Ishikawa (cell line): Measurements from ENCODE around the gene MAP1B.

Experiments
- CEBPB ChIP-seq: IDR thresholded peaks from 2 replicates; pipeline ENCODE4 v1.6.1; 2012
- CREB1 ChIP-seq: IDR thresholded peaks from 2 replicates; pipeline ENCODE4 v1.6.1; 2012; ENCODE audit warnings: low read depth
- EGR1 ChIP-seq: IDR thresholded peaks from 2 replicates; pipeline ENCODE4 v1.6.1; 2012
- EP300 ChIP-seq: IDR thresholded peaks from 2 replicates; pipeline ENCODE4 v1.6.1; 2012; ENCODE audit warnings: borderline replicate concordance
- NFIC ChIP-seq: IDR thresholded peaks from 2 replicates; pipeline ENCODE4 v1.6.1; 2012
- RAD21 ChIP-seq: IDR thresholded peaks from 2 replicates; pipeline ENCODE4 v1.6.1; 2012; ENCODE audit warnings: low read depth
- TCF12 ChIP-seq: IDR thresholded peaks from 2 replicates; pipeline ENCODE4 v1.6.1; 2012; ENCODE audit warnings: low read depth
- TEAD4 ChIP-seq: IDR thresholded peaks from 2 replicates; pipeline ENCODE4 v1.6.1; 2012
- YY1 ChIP-seq: IDR thresholded peaks from 2 replicates; pipeline ENCODE4 v1.6.1; 2012; ENCODE audit warnings: low read depth
- ZBTB7A ChIP-seq: IDR thresholded peaks from 2 replicates; pipeline ENCODE4 v1.6.1; 2012; ENCODE audit warnings: low read depth
- TF ChIP-seq, protein P1 (sequence below): IDR thresholded peaks from 2 replicates; pipeline ENCODE4 v1.6.1; 2012
- TF ChIP-seq, protein P2 (sequence below): IDR thresholded peaks from 2 replicates; pipeline ENCODE4 v1.6.1; 2012; ENCODE audit warnings: low read depth, mild to moderate bottlenecking
- TF ChIP-seq, protein P3 (sequence below): IDR thresholded peaks from 2 replicates; pipeline ENCODE4 v1.6.1; 2012

Gene MAP1B

DNA sequence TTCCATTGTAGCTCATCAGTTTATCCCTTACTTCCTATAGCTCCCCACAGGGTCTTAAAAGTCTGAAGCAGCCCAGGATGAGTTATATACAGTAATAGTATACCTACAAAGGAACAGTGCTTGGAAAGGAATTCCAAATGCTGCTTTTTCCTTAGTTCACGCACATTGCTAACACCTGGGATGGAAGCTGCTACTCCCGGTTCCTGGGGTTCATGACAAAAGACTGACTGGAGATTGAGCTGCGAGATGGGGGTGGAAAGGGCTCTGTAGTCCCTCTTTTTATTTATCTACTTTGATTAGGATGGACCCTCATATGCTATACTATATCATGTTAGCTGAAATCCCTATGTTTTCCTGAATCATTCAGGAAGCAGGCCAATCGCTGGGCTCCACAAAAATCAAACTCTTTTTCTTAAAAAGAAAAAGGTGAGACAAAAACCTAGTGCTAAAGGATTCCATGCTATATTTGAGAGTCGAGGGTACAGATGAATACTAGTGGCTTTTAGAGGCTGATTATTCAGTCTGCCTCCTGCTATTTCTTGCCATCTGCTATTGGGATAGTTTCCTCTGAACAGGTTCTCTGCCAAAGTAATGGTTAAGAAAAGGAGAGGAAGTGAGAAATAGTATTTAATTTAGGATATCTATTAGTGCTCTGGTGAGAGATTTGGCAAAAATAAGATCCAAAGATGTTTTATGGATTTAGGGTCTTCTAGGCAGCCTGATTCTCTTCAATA is 131.6 kb downstream of the MAP1B start:
- no peak for TF ChIP-seq NFIC
- TF ChIP-seq EGR1 = no peak
- no peak for TF ChIP-seq TEAD4
- TF ChIP-seq CEBPB = no peak
- TF ChIP-seq, protein P1, sequence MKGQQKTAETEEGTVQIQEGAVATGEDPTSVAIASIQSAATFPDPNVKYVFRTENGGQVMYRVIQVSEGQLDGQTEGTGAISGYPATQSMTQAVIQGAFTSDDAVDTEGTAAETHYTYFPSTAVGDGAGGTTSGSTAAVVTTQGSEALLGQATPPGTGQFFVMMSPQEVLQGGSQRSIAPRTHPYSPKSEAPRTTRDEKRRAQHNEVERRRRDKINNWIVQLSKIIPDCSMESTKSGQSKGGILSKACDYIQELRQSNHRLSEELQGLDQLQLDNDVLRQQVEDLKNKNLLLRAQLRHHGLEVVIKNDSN = no peak
- no peak for TF ChIP-seq RAD21
- TF ChIP-seq, protein P2, sequence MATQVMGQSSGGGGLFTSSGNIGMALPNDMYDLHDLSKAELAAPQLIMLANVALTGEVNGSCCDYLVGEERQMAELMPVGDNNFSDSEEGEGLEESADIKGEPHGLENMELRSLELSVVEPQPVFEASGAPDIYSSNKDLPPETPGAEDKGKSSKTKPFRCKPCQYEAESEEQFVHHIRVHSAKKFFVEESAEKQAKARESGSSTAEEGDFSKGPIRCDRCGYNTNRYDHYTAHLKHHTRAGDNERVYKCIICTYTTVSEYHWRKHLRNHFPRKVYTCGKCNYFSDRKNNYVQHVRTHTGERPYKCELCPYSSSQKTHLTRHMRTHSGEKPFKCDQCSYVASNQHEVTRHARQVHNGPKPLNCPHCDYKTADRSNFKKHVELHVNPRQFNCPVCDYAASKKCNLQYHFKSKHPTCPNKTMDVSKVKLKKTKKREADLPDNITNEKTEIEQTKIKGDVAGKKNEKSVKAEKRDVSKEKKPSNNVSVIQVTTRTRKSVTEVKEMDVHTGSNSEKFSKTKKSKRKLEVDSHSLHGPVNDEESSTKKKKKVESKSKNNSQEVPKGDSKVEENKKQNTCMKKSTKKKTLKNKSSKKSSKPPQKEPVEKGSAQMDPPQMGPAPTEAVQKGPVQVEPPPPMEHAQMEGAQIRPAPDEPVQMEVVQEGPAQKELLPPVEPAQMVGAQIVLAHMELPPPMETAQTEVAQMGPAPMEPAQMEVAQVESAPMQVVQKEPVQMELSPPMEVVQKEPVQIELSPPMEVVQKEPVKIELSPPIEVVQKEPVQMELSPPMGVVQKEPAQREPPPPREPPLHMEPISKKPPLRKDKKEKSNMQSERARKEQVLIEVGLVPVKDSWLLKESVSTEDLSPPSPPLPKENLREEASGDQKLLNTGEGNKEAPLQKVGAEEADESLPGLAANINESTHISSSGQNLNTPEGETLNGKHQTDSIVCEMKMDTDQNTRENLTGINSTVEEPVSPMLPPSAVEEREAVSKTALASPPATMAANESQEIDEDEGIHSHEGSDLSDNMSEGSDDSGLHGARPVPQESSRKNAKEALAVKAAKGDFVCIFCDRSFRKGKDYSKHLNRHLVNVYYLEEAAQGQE = no peak
- TF ChIP-seq, protein P3, sequence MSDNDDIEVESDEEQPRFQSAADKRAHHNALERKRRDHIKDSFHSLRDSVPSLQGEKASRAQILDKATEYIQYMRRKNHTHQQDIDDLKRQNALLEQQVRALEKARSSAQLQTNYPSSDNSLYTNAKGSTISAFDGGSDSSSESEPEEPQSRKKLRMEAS = no peak
- no peak for TF ChIP-seq CREB1
- TF ChIP-seq EP300 = no peak

DNA sequence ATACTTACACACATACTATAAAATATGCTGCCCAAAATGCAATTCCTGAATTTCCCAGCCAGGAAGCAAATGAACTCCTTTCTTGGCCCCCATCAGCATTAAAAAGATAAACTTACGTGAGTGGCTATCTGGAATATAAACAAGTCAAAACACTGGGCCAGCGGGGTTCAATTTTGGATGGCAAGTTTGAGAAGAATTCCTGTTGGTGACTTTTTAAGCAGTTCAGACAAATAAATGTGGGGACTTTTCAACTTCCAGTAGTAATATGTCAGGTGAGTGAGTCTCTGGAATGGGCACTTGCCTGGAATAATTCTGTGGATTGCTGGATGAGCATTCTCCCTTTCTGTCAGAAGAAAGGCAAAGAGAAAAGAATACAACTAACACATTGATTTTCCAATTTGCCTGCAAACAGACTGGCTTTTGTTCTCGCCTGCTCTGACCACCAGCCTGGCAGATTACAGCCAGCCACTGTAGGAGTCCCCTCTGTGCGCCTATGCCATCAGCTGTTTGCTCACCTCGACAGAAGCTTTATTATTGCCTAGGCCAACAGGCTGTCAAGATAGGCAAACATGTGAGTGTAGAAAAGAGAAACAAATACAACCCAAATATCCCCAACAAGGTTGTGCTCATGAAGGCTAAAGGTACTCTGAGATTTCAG is 134.2 kb downstream of the MAP1B start:
- TF ChIP-seq, protein P2 = no peak
- no peak for TF ChIP-seq ZBTB7A
- no peak for TF ChIP-seq TCF12
- no peak for TF ChIP-seq EGR1

DNA sequence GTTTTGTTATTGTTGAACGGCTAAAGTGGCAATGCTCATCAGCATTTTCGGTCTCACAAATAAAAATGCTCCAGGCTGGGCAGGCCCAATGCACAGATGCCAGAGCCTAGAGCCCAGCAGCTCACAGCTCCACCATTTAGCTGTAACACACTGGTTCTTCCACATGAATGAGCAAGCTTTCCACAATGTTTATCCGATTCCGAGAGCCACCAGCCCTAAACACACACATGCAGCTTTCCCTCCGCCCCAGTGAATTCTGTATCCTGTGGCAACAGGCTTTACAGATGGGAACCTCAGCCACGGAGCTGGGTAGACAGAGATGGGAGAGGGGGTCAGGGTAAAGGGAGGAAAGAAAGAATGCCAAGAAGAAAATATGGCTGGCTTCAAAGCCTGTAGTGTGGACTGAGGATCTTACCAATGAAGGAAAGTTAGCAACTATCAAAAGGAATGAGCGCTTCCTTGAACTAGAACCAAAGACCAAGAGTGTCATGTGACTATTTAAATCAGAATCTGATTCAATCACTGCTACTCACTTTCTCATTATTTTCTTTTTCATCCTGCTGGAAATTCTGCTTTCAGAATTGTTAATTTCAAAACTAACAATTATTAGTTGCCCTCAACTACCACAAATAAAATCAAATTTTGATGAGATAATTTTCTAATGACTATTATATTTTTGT is 135.7 kb downstream of the MAP1B start:
- no peak for TF ChIP-seq CEBPB

DNA sequence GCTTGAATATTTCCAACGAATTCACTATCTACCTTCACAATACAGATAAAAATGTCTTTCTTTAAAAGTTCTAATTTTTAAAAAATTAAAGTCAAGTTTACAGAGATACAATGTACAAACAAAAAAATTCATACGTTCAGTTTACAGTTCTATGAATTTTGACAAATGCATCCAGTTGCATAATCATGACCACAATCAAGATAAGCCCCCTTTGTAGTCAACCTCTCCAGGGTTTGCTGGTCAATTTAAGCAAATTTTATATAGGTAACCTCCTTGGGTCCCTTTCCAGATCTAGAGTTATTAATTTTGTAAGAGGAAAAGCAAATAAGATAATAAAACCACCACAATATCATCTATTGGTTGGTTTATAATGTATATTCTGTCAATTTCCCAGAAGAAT is 136.4 kb downstream of the MAP1B start:
- TF ChIP-seq, protein P1 = no peak
- TF ChIP-seq RAD21 = no peak

DNA sequence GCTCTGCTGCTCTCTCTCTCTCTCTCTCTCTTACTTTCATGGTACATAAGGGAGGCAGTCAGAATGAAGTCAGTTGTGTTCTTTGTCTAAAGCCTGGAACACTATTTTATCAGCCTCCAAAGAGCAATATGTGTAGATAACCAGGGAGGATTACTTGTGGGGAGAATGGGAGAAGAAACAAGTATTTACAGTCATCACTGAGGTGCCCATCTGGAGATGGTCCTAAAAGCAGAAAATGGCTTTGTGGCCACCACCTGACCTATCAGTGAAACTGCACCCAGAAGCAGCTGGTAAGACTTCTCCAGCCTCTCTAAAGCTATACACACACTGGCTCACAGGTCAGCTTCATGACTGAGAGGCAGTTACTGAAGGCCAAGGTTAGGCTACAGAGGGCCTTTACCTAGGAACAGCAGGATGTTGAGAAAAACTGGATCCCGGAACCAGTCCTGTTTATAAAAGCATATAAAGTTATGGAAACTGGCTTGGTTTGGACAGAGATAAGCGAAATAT is 137.6 kb downstream of the MAP1B start:
- TF ChIP-seq RAD21 (peak; percentile 41), TEAD4 (no peak)

DNA sequence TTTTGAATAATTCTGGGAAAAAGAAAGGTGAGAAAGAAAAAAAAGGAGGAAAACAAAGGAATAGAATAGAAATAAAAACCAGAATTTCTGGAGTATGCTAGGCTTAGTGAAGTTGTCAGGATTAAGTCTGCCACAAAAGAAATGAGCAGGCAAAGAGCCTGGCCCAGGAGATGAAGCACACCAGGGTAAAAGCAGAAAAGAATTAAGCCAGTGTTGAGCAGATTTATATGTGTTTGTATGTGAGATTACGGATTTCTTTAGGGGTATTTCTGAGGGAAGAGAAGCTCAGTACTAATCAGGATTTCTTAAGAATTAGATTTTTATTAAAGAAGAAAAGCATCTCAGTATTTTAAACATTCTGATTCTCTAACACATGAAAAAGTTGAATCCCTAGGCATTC is 138.3 kb downstream of the MAP1B start:
- no peak for TF ChIP-seq ZBTB7A
- no peak for TF ChIP-seq CREB1
- no peak for TF ChIP-seq NFIC
- no peak for TF ChIP-seq EP300
- no peak for TF ChIP-seq CEBPB
- TF ChIP-seq YY1 = no peak
- TF ChIP-seq TEAD4 = no peak
- TF ChIP-seq RAD21 = no peak
- TF ChIP-seq, protein P2 = no peak
- TF ChIP-seq TCF12 = no peak
